HCT116 (cell line): ENCODE data around the gene HMGCS2. TPM values are rescaled to one million over a fixed set of nuclear protein-coding genes. Genes with fewer than 3 reads are reported as not detected.

Source experiments
- ATAC-seq: fragments of 200-7000 bp; cut with Tn5 transposase; 2 replicates; pipeline ENCODE4 v1.9.1; 2020; ENCODE audit warnings: mild to moderate bottlenecking, moderate library complexity
- BruUV-seq: library from RNA; stranded (reverse); fragments of 400-500 nt; replicated peaks from 2 replicates; lab custom pipeline; 2021; lab: Mats Ljungman, UMichigan
- CTCF ChIA-PET: fragments of 300-600 bp; sonication (Branson Sonifier 250); formaldehyde crosslinking; loops from one replicate; lab custom pipeline; 2021; ENCODE audit warnings: antibody characterized with exemption; lab: Charles Lee
- POLR2A ChIA-PET: fragments of 300-600, 350-600 bp; sonication (Branson Sonifier 250); formaldehyde crosslinking; loops from one replicate; lab custom pipeline; 2021; ENCODE audit warnings: antibody characterized with exemption; lab: Charles Lee
- RAD21 ChIA-PET, 2 experiments: fragments of 300-600 bp; sonication (Branson Sonifier 250); formaldehyde crosslinking; loops; one replicate each; lab custom pipeline; 2023; ENCODE audit warnings: low total read pairs in 2 of 2; ENCODE audit not compliant: uncharacterized antibody in 2 of 2, unreplicated experiment in 2 of 2, low non-redundant PET in 1 of 2; lab: Charles Lee
- DNase-seq: peaks from one replicate; pipeline ENCODE4 v3.0.0-alpha.2; 2010; ENCODE audit warnings: low read depth, low spot score
- H2AFZ ChIP-seq: fragments of 200-600 bp; shearing (Covaris generic), sonication (generic); 2 replicates; pipeline ENCODE4 v1.6.1; 2017; ENCODE audit warnings: low read depth, mixed run types, mixed read lengths, antibody characterized with exemption, low read length; ENCODE audit not compliant: poor library complexity, severe bottlenecking
- H3K27ac ChIP-seq: 2 replicates; pipeline ENCODE4 v1.5.1; 2012; ENCODE audit warnings: low read depth, low read length
- H3K27me3 ChIP-seq: fragments of 200-600 bp; sonication (generic); 2 replicates; pipeline ENCODE4 v1.6.1; 2016; ENCODE audit warnings: mixed run types, low read length, mixed read lengths; ENCODE audit not compliant: insufficient read depth
- H3K36me3 ChIP-seq, 2 experiments: fragments of 200-500 bp in 1 of 2; fragments of 200-600 bp in 1 of 2; sonication (Bioruptor generic) in 1 of 2; sonication (generic) in 1 of 2; 2 replicates each; pipeline versions ENCODE4 v1.5.1 to v1.6.1; 2014 to 2016; ENCODE audit warnings: low read length in 2 of 2, inconsistent platforms in 1 of 2, mixed read lengths in 1 of 2, mixed run types in 1 of 2; ENCODE audit not compliant: insufficient read depth in 2 of 2, control insufficient read depth in 1 of 2
- H3K4me1 ChIP-seq, 2 experiments: fragments of 200-600 bp in 1 of 2; sonication (generic) in 1 of 2; 2 replicates each; pipeline versions ENCODE4 v1.5.1 to v1.6.1; 2012 to 2017; ENCODE audit warnings: low read length in 2 of 2, inconsistent platforms in 1 of 2, mild to moderate bottlenecking in 1 of 2, mixed read lengths in 1 of 2, mixed run types in 1 of 2, moderate library complexity in 1 of 2; ENCODE audit not compliant: insufficient read depth in 2 of 2, control insufficient read depth in 1 of 2
- H3K4me2 ChIP-seq: fragments of 200-600 bp; sonication (generic); 2 replicates; pipeline ENCODE4 v1.6.1; 2017; ENCODE audit warnings: mixed run types, low read length, mixed read lengths
- H3K4me3 ChIP-seq, 2 experiments: fragments of 200-600 bp in 1 of 2; sonication (generic) in 1 of 2; replicated peaks in 1 of 2; 2 replicates each; pipeline ENCODE4 v1.5.1; 2011 to 2016; ENCODE audit warnings: low read length in 2 of 2, control low read depth in 1 of 2, low read depth in 1 of 2, mild to moderate bottlenecking in 1 of 2, mixed read lengths in 1 of 2, mixed run types in 1 of 2
- H3K79me2 ChIP-seq: fragments of 200-600 bp; sonication (generic); 2 replicates; pipeline ENCODE4 v1.6.1; 2017; ENCODE audit warnings: mild to moderate bottlenecking, mixed run types, low read length, moderate library complexity, mixed read lengths; ENCODE audit not compliant: insufficient read depth
- H3K9ac ChIP-seq: fragments of 200-600 bp; sonication (generic); 2 replicates; pipeline ENCODE4 v1.6.1; 2016; ENCODE audit warnings: low read length, mixed read lengths
- H3K9me2 ChIP-seq: fragments of 200-600 bp; sonication (generic), shearing (Covaris generic); 2 replicates; pipeline ENCODE4 v1.6.1; 2017; ENCODE audit warnings: mixed run types, mild to moderate bottlenecking, moderate library complexity; ENCODE audit not compliant: insufficient read depth
- H3K9me3 ChIP-seq, 2 experiments: fragments of 200-500 bp in 1 of 2; fragments of 200-600 bp in 1 of 2; sonication (Bioruptor generic) in 1 of 2; sonication (generic) in 1 of 2; 2 replicates each; pipeline ENCODE4 v1.6.1; 2014 to 2017; ENCODE audit warnings: low read length in 2 of 2, mixed read lengths in 2 of 2, inconsistent platforms in 1 of 2, low read depth in 1 of 2, mild to moderate bottlenecking in 1 of 2, mixed run types in 1 of 2, moderate library complexity in 1 of 2; ENCODE audit not compliant: control insufficient read depth in 1 of 2, insufficient read depth in 1 of 2
- H4K20me1 ChIP-seq: fragments of 200-600 bp; sonication (generic), shearing (Covaris generic); 2 replicates; pipeline ENCODE4 v1.6.1; 2017; ENCODE audit warnings: mixed run types, mild to moderate bottlenecking, moderate library complexity; ENCODE audit not compliant: insufficient read depth
- CBX3 ChIP-seq: IDR thresholded peaks from 2 replicates; pipeline ENCODE4 v1.6.1; 2012; ENCODE audit warnings: low read depth
- EZH2phosphoT487 ChIP-seq: fragments of 200-600 bp; IDR thresholded peaks from 2 replicates; pipeline ENCODE4 v1.6.1; 2018; ENCODE audit warnings: antibody characterized with exemption, borderline replicate concordance
- JUND ChIP-seq: IDR thresholded peaks from 2 replicates; pipeline ENCODE4 v1.6.1; 2012
- POLR2A ChIP-seq: IDR thresholded peaks from 2 replicates; pipeline ENCODE4 v1.7.0; 2011; ENCODE audit warnings: borderline replicate concordance; ENCODE audit not compliant: insufficient read depth, insufficient read length; ENCODE audit errors: extremely low read depth
- POLR2AphosphoS5 ChIP-seq: IDR thresholded peaks from 2 replicates; pipeline ENCODE4 v1.6.1; 2011; ENCODE audit warnings: mild to moderate bottlenecking, low read depth, low read length, moderate library complexity
- RAD21 ChIP-seq: IDR thresholded peaks from 2 replicates; pipeline ENCODE4 v1.6.1; 2012; ENCODE audit warnings: low read depth, mild to moderate bottlenecking
- SP1 ChIP-seq: IDR thresholded peaks from 2 replicates; pipeline ENCODE4 v1.6.1; 2012; ENCODE audit warnings: low read depth
- SRF ChIP-seq: IDR thresholded peaks from 2 replicates; pipeline ENCODE4 v1.6.1; 2012; ENCODE audit warnings: low read depth
- YY1 ChIP-seq: IDR thresholded peaks from 2 replicates; pipeline ENCODE4 v1.6.1; 2011; ENCODE audit warnings: low read length, low read depth, moderate library complexity, mild to moderate bottlenecking; ENCODE audit not compliant: insufficient replicate concordance; ENCODE audit errors: extremely low read depth
- ZFX ChIP-seq: fragments of 450-650 bp; IDR thresholded peaks from 2 replicates; pipeline ENCODE4 v1.6.1; 2017
- intact Hi-C: fragments of 100-400 bp; cut with micrococcal nuclease; formaldehyde crosslinking; loops from 2 replicates; pipeline ENCODE4 v1.10.0; 2022
- total RNA-seq: library from RNA; stranded (reverse); gene quantifications from one replicate; pipeline ENCODE4 v1.2.1, GENCODE V29; 2021; ENCODE audit not compliant: unreplicated experiment
- TF ChIP-seq, protein P1 (sequence below): IDR thresholded peaks from 2 replicates; pipeline ENCODE4 v1.6.1; 2011; ENCODE audit warnings: mild to moderate bottlenecking, low read length, moderate library complexity; ENCODE audit not compliant: insufficient replicate concordance; ENCODE audit errors: extremely low read depth
- TF ChIP-seq, protein P2 (sequence below), 3 experiments: fragments of 200-600 bp in 1 of 3; sonication (generic) in 1 of 3; IDR thresholded peaks in 2 of 3; conservative IDR thresholded peaks in 1 of 3; 2 replicates each; pipeline ENCODE4 v1.5.1; 2012 to 2017; ENCODE audit warnings: low read depth in 2 of 3, low read length in 2 of 3, antibody characterized with exemption in 1 of 3, borderline replicate concordance in 1 of 3, control low read depth in 1 of 3, mild to moderate bottlenecking in 1 of 3, mixed read lengths in 1 of 3, mixed run types in 1 of 3, moderate library complexity in 1 of 3; ENCODE audit not compliant: insufficient read depth in 1 of 3
- TF ChIP-seq, protein P3 (sequence below): IDR thresholded peaks from 2 replicates; pipeline ENCODE4 v1.6.1; 2012; ENCODE audit warnings: low read depth
- TF ChIP-seq, protein P4 (sequence below): IDR thresholded peaks from 2 replicates; pipeline ENCODE4 v1.6.1; 2012

HMGCS2 gene
- total RNA-seq, 1 experiment from 2014 or later: 0.20 TPM

DNA sequence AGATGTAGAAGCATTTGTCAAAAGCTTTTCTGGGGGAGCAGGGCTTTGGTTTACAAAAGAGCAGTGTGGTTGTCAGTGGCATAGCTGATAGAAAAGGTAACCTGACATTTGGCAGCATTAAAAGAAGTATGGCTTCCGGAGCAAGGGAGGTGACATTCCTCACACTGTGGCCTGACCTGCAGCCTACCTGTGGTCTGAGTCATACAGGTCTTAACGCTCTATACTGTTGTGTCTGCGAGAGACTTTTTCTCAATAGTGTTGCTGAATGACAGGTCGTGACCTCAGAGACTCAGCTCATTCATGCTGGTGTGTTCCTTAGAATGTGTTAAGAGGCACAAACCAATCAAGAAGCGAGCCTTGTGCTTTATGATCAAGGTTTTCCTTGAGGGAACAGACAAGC lies 37.6 kb downstream of the HMGCS2 start:
- H3K27ac ChIP-seq: no peak overlapping the region
- TF ChIP-seq, protein P1, sequence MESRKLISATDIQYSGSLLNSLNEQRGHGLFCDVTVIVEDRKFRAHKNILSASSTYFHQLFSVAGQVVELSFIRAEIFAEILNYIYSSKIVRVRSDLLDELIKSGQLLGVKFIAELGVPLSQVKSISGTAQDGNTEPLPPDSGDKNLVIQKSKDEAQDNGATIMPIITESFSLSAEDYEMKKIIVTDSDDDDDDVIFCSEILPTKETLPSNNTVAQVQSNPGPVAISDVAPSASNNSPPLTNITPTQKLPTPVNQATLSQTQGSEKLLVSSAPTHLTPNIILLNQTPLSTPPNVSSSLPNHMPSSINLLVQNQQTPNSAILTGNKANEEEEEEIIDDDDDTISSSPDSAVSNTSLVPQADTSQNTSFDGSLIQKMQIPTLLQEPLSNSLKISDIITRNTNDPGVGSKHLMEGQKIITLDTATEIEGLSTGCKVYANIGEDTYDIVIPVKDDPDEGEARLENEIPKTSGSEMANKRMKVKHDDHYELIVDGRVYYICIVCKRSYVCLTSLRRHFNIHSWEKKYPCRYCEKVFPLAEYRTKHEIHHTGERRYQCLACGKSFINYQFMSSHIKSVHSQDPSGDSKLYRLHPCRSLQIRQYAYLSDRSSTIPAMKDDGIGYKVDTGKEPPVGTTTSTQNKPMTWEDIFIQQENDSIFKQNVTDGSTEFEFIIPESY: no peak
- TF ChIP-seq, protein P2, sequence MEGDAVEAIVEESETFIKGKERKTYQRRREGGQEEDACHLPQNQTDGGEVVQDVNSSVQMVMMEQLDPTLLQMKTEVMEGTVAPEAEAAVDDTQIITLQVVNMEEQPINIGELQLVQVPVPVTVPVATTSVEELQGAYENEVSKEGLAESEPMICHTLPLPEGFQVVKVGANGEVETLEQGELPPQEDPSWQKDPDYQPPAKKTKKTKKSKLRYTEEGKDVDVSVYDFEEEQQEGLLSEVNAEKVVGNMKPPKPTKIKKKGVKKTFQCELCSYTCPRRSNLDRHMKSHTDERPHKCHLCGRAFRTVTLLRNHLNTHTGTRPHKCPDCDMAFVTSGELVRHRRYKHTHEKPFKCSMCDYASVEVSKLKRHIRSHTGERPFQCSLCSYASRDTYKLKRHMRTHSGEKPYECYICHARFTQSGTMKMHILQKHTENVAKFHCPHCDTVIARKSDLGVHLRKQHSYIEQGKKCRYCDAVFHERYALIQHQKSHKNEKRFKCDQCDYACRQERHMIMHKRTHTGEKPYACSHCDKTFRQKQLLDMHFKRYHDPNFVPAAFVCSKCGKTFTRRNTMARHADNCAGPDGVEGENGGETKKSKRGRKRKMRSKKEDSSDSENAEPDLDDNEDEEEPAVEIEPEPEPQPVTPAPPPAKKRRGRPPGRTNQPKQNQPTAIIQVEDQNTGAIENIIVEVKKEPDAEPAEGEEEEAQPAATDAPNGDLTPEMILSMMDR (IDR thresholded peaks at IDR 0.05 in 2 of 3, conservative IDR thresholded peaks at IDR 0.05 in 1 of 3; ENCODE audit: borderline replicate concordance in 1 of 3, insufficient read depth in 1 of 3, low read depth in 2 of 3, low read length in 2 of 3): no peak
- TF ChIP-seq, protein P3, sequence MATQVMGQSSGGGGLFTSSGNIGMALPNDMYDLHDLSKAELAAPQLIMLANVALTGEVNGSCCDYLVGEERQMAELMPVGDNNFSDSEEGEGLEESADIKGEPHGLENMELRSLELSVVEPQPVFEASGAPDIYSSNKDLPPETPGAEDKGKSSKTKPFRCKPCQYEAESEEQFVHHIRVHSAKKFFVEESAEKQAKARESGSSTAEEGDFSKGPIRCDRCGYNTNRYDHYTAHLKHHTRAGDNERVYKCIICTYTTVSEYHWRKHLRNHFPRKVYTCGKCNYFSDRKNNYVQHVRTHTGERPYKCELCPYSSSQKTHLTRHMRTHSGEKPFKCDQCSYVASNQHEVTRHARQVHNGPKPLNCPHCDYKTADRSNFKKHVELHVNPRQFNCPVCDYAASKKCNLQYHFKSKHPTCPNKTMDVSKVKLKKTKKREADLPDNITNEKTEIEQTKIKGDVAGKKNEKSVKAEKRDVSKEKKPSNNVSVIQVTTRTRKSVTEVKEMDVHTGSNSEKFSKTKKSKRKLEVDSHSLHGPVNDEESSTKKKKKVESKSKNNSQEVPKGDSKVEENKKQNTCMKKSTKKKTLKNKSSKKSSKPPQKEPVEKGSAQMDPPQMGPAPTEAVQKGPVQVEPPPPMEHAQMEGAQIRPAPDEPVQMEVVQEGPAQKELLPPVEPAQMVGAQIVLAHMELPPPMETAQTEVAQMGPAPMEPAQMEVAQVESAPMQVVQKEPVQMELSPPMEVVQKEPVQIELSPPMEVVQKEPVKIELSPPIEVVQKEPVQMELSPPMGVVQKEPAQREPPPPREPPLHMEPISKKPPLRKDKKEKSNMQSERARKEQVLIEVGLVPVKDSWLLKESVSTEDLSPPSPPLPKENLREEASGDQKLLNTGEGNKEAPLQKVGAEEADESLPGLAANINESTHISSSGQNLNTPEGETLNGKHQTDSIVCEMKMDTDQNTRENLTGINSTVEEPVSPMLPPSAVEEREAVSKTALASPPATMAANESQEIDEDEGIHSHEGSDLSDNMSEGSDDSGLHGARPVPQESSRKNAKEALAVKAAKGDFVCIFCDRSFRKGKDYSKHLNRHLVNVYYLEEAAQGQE: no peak
- TF ChIP-seq YY1: no peak
- no peak for TF ChIP-seq RAD21
- TF ChIP-seq, protein P4, sequence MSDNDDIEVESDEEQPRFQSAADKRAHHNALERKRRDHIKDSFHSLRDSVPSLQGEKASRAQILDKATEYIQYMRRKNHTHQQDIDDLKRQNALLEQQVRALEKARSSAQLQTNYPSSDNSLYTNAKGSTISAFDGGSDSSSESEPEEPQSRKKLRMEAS: no peak
- TF ChIP-seq JUND: no peak
- no peak for TF ChIP-seq SRF
- no peak for TF ChIP-seq CBX3
- no peak for TF ChIP-seq SP1
- no peak for TF ChIP-seq EZH2phosphoT487
- TF ChIP-seq ZFX: no peak
- TF ChIP-seq POLR2AphosphoS5: no peak
- TF ChIP-seq POLR2A: no peak
- TF ChIP-seq, all 23 proteins: peak for 0
- ATAC-seq (peak; percentile 52), DNase-seq (no peak)
- Histone ChIP-seq H2AFZ (no peak overlapping the region), H3K9ac (no peak overlapping the region), H3K4me3 (no peak overlapping the region), H3K9me3 (no peaks in the 10 kb centered on the region), H3K4me1 (peaks cover 0 to 7% of the 10 kb centered on the region in 2 experiments; a peak in 1 of 4 replicates), H3K79me2 (no peaks in the 10 kb centered on the region), H3K36me3 (peaks cover 6 to 30% of the 10 kb centered on the region in 2 experiments; a peak in 3 of 4 replicates), H3K27me3 (no peaks in the 10 kb centered on the region), H3K9me2 (no peaks in the 10 kb centered on the region), H4K20me1 (no peaks in the 10 kb centered on the region), H3K4me2 (no peak overlapping the region)
- ChIA-PET RAD21 (no interaction called here), POLR2A (no interaction called here), CTCF (no interaction called here)
- intact Hi-C loops: no loop called here
- BruUV-seq: no TSS peak
